ENCODE data around the gene RPL7L1. TPM values are rescaled to one million over a fixed set of nuclear protein-coding genes. Genes with fewer than 3 reads are reported as not detected.

The RPL7L1 gene
- polyA plus RNA-seq, 1 donor from 2014 or later = 72.3 TPM

DNA sequence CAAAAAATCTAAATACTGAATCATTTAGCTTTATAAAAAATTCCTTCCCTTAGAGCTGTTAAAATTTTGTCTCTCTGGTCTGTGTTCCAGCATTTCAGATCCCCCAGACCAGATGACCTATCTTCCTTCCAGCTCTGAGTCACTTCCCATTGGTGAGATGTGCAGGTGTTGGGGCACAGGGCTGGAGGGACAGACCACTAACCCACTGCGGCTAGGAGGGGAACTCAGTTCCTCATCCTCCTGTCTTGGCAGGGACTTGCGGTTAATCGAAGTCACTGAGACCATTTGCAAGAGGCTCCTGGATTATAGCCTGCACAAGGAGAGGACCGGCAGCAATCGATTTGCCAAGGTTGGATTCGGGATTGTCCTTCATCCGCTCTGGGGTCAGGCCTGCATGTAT lies 55.9 kb downstream of the RPL7L1 start:
- Mint-ChIP-seq H3K4me1 (peaks cover 25 to 45% (median 36%) of the 10 kb centered on the region in 3 donors), H3K9me3 (no peaks in the 10 kb centered on the region), H3K4me3 (peak overlapping the region in 2 of 4 donors; percentile 49 to 58), H3K36me3 (peaks cover 3% of the 10 kb centered on the region), H3K27ac (peak overlapping the region in 2 of 3 donors; percentile 6 to 84), H3K27me3 (no peaks in the 10 kb centered on the region)

DNA sequence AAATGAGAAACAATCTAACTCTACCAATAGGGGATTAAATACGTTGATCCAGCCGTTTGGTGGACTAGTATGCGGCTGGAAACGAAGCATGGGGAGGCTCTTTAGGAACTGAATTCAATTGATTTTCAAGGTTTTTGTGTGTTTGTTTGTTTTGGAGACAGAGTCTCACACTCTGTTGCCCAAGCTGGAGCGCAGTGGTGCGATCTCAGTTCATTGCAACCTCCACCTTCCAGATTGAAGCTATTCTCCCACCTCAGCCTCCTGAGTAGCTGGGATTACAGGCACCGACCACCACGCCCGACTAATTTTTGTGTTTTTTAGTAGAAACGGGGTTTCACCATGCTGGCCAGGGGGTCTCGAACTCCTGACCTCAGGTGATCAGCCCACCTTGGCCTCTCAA lies 57.0 kb downstream of the RPL7L1 start:
- H3K4me3 Mint-ChIP-seq = no peak overlapping the region
- peak overlapping the region; percentile 27 to 84 (median 48) for H3K27ac Mint-ChIP-seq
- peaks cover 3% of the 10 kb centered on the region for H3K36me3 Mint-ChIP-seq
- H3K27me3 Mint-ChIP-seq = no peaks in the 10 kb centered on the region
- H3K4me1 Mint-ChIP-seq = peaks cover 24 to 42% (median 33%) of the 10 kb centered on the region in 3 donors
- H3K9me3 Mint-ChIP-seq = no peaks in the 10 kb centered on the region

DNA sequence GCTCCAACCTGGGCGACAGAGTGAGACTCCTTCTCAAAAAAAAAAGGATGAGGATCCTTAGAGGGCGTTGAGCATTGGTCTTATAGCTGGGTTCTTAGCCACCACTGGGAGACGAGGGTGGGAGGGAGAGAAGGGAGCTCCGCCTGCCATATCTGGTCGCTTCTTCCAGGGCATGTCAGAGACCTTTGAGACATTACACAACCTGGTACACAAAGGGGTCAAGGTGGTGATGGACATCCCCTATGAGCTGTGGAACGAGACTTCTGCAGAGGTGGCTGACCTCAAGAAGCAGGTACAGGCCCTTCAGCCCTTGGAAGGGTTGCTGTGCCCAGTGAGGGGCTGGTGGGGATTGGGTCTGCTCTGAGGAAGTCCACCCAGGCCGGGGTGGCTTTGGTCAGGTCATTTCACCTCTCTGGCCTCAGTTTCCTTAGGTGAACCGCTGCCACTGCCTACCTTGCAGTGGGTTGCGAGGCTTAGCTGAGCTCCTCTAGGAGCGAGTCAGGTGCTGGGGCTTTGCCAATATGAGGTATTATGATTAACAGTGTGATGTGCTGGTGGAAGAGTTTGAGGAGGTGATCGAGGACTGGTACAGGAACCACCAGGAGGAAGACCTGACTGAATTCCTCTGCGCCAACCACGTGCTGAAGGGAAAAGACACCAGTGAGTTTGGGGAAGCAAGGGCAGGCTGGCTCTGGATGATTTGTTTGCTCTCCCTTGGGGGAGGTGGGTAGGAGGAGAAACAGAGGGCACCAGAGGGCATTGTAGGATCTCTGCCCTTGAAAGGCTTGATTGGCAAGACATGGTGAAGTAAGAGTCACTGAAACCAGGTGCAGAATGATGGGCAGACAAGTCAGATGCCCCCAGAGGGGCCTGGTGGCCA lies 58.4 kb downstream of the RPL7L1 start:
- H3K27me3 Mint-ChIP-seq = no peaks in the 10 kb centered on the region
- H3K4me1 Mint-ChIP-seq = peaks cover 13 to 31% (median 22%) of the 10 kb centered on the region in 3 donors
- no peaks in the 10 kb centered on the region for H3K9me3 Mint-ChIP-seq
- peak overlapping the region in 2 of 3 donors; percentile 2 to 72 for H3K27ac Mint-ChIP-seq
- peaks cover 3% of the 10 kb centered on the region for H3K36me3 Mint-ChIP-seq
- H3K4me3 Mint-ChIP-seq = peak overlapping the region in 1 of 4 donors; percentile 47

DNA sequence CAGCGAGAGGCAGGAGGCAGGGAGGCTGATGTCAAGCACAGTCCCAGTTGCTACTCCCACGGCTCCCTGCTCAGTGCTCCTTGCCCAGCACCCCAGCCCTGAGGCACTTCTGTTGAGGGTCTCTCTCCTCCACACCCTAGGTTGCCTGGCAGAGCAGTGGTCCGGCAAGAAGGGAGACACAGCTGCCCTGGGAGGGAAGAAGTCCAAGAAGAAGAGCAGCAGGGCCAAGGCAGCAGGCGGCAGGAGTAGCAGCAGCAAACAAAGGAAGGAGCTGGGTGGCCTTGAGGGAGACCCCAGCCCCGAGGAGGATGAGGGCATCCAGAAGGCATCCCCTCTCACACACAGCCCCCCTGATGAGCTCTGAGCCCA lies 59.0 kb downstream of the RPL7L1 start:
- Mint-ChIP-seq H3K36me3 (peaks cover 3% of the 10 kb centered on the region), H3K27ac (no peak overlapping the region), H3K9me3 (no peaks in the 10 kb centered on the region), H3K4me3 (no peak overlapping the region), H3K27me3 (no peaks in the 10 kb centered on the region), H3K4me1 (peaks cover 7 to 25% (median 16%) of the 10 kb centered on the region in 3 donors)

DNA sequence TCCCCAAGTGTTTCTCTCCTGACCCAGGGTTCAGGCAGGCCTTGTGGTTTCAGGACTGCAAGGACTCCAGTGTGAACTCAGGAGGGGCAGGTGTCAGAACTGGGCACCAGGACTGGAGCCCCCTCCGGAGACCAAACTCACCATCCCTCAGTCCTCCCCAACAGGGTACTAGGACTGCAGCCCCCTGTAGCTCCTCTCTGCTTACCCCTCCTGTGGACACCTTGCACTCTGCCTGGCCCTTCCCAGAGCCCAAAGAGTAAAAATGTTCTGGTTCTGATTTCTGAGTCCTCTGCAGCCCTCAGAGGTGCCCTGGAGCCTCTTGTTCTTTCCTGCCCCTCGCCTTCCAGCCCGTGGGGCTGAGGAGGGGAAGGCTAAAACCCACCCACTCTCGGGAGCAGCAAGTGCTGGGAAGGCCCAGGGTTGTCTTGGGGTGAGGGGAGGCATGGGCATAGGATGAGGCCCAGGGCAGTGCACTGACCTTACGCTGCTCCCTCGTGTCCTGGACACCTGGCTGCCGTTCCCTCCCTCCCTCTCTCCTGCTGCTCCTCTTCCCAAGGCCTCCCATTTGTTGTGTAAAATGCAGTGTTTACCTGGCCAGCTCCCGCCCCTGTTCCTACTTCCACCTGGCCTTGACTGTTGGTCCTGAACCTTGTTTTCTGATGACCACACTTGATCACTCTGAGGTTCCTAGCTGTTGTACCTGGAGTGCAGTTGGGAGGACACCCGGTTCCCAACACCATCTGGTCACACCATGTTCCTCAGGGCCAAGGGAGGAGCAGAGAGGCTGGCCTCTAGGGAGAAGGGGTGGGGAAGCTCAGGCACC lies 59.8 kb downstream of the RPL7L1 start:
- H3K4me1 Mint-ChIP-seq = peaks cover 5 to 18% (median 9%) of the 10 kb centered on the region in 3 donors
- H3K9me3 Mint-ChIP-seq = no peaks in the 10 kb centered on the region
- H3K27ac Mint-ChIP-seq = no peak overlapping the region
- no peak overlapping the region for H3K4me3 Mint-ChIP-seq
- H3K27me3 Mint-ChIP-seq = no peaks in the 10 kb centered on the region
- H3K36me3 Mint-ChIP-seq = peaks cover 3% of the 10 kb centered on the region

Other genes starting within 250 kb of the RPL7L1 start
- gene PRPH2, start 157.0 kb upstream of the RPL7L1 start, polyA plus RNA-seq = not detected
- 67.2 TPM for gene TBCC, start 133.5 kb upstream of the RPL7L1 start, polyA plus RNA-seq
- gene BICRAL, start 97.6 kb upstream of the RPL7L1 start, polyA plus RNA-seq = 4.7 TPM
- 1.0 TPM for gene PTCRA, start 36.4 kb downstream of the RPL7L1 start, polyA plus RNA-seq
- gene CNPY3, start 49.9 kb downstream of the RPL7L1 start, polyA plus RNA-seq = 272 TPM
- gene GNMT, start 81.1 kb downstream of the RPL7L1 start, polyA plus RNA-seq = 1.2 TPM
- gene PEX6, start 99.6 kb downstream of the RPL7L1 start, polyA plus RNA-seq = 12.7 TPM
- 17.5 TPM for gene PPP2R5D, start 105.0 kb downstream of the RPL7L1 start, polyA plus RNA-seq
- 76.3 TPM for gene MEA1, start 134.3 kb downstream of the RPL7L1 start, polyA plus RNA-seq
- 60.3 TPM for gene KLHDC3, start 134.6 kb downstream of the RPL7L1 start, polyA plus RNA-seq
- gene RRP36, start 142.0 kb downstream of the RPL7L1 start, polyA plus RNA-seq = 54.8 TPM
- gene CUL7, start 174.2 kb downstream of the RPL7L1 start, polyA plus RNA-seq = 5.3 TPM
- gene MRPL2, start 179.8 kb downstream of the RPL7L1 start, polyA plus RNA-seq = 50.5 TPM
- 10.2 TPM for gene KLC4, start 180.0 kb downstream of the RPL7L1 start, polyA plus RNA-seq
- not detected for gene PTK7, start 196.7 kb downstream of the RPL7L1 start, polyA plus RNA-seq

All from IgD-negative memory B cell (primary cell).